GM12878 (cell line): Measurements from ENCODE around the gene PCYT1B. TPM values are rescaled to one million over a fixed set of nuclear protein-coding genes. Genes with fewer than 3 reads are reported as not detected.

Experiments
- ATAC-seq: fragments of 200-7000 bp; cut with Tn5 transposase; 3 replicates; pipeline ENCODE4 v1.9.1; 2020; ENCODE audit warnings: mild to moderate bottlenecking, moderate library complexity
- BruUV-seq: library from RNA; stranded (reverse); fragments of 400-500 nt; replicated peaks from 2 replicates; lab custom pipeline; 2021; lab: Mats Ljungman, UMichigan
- CTCF ChIA-PET: fragments of 300-600 bp; sonication (Branson Sonifier 250); formaldehyde crosslinking; extraction: SDS; loops from one replicate; lab custom pipeline; 2021; ENCODE audit warnings: inconsistent platforms; lab: Yijun Ruan, JAX
- POLR2A ChIA-PET: fragments of 350-600 bp; formaldehyde crosslinking; extraction: SDS; loops from one replicate; lab custom pipeline; 2021; ENCODE audit warnings: inconsistent platforms; lab: Charles Lee
- RAD21 ChIA-PET: fragments of 300-600 bp; sonication (Branson Sonifier 250); formaldehyde crosslinking; loops from one replicate; lab custom pipeline; 2023; ENCODE audit warnings: antibody characterized with exemption; ENCODE audit not compliant: unreplicated experiment; lab: Charles Lee
- SMC1A ChIA-PET: fragments of 300-600 bp; sonication (Branson Sonifier 250); formaldehyde crosslinking; loops from one replicate; lab custom pipeline; 2023; ENCODE audit not compliant: unreplicated experiment, uncharacterized antibody; lab: Charles Lee
- DNase-seq: peaks from one replicate; pipeline ENCODE4 v3.0.0-alpha.2; 2011; ENCODE audit warnings: low read depth, low spot score
- FAIRE-seq: peaks from 3 replicates; lab custom pipeline; 2011; peaks lifted over from hg19 to GRCh38; lab: Jason Lieb, UNC
- H2AFZ ChIP-seq: 2 replicates; pipeline ENCODE4 v1.6.0; 2011; ENCODE audit warnings: low read depth, low read length, control low read depth; ENCODE audit not compliant: control insufficient read depth
- H3K27ac ChIP-seq: 2 replicates; pipeline ENCODE4 v1.5.1; 2011; ENCODE audit warnings: control low read depth; ENCODE audit not compliant: control insufficient read depth, insufficient read depth
- H3K27me3 ChIP-seq, 2 experiments: replicated peaks in 1 of 2; 2 replicates each; pipeline versions ENCODE4 v1.6.0 to v1.6.1; 2011; ENCODE audit warnings: low read length in 1 of 2; ENCODE audit not compliant: control insufficient read depth in 2 of 2, insufficient read depth in 2 of 2
- H3K36me3 ChIP-seq, 2 experiments: 2 replicates each; pipeline ENCODE4 v1.5.1; 2011; ENCODE audit warnings: low read length in 1 of 2; ENCODE audit not compliant: control insufficient read depth in 2 of 2, insufficient read depth in 2 of 2
- H3K4me1 ChIP-seq: 2 replicates; pipeline ENCODE4 v1.6.1; 2011; ENCODE audit warnings: mild to moderate bottlenecking, low read length, moderate library complexity, mixed read lengths; ENCODE audit not compliant: control insufficient read depth, insufficient read depth
- H3K4me2 ChIP-seq: 2 replicates; pipeline ENCODE4 v1.6.0; 2011; ENCODE audit warnings: control low read depth; ENCODE audit not compliant: control insufficient read depth, insufficient read depth
- H3K4me3 ChIP-seq: fragments of 200-600 bp; sonication (generic); 2 replicates; pipeline ENCODE4 v1.5.1; 2016
- H3K79me2 ChIP-seq: 2 replicates; pipeline ENCODE4 v1.6.0; 2011; ENCODE audit warnings: low read length; ENCODE audit not compliant: control insufficient read depth, insufficient read depth
- H3K9ac ChIP-seq: 2 replicates; pipeline ENCODE4 v1.8.0; 2011; ENCODE audit warnings: low read length, control low read depth, mixed read lengths; ENCODE audit not compliant: control insufficient read depth, insufficient read depth
- H3K9me3 ChIP-seq: replicated peaks from 3 replicates; pipeline ENCODE4 v1.5.1; 2011; ENCODE audit warnings: mild to moderate bottlenecking, low read length; ENCODE audit not compliant: control insufficient read depth, insufficient read depth
- H4K20me1 ChIP-seq: 2 replicates; pipeline ENCODE4 v1.6.0; 2011; ENCODE audit not compliant: control insufficient read depth, insufficient read depth
- ATF3 ChIP-seq: IDR thresholded peaks from 2 replicates; pipeline ENCODE4 v1.6.1; 2011; ENCODE audit warnings: low read depth, mild to moderate bottlenecking, low read length, moderate library complexity, borderline replicate concordance; ENCODE audit errors: extremely low read depth
- RUNX3 ChIP-seq: IDR thresholded peaks from 2 replicates; pipeline ENCODE4 v1.6.1; 2012; ENCODE audit warnings: low read length, inconsistent platforms
- WGBS: methylation state at CpG from one replicate; pipeline ENCODE4 v1.1.6; 2016; ENCODE audit warnings: low lambda C conversion rate; ENCODE audit not compliant: insufficient replicate concordance, insufficient coverage; ENCODE audit errors: missing lambda C conversion rate; 5-methylcytosine and 5-hydroxymethylcytosine counted together
- in situ Hi-C: fragments of 300-500 bp; cut with MboI; formaldehyde crosslinking; loops from 9 replicates; pipeline ENCODE4 v1.14.3; 2018; ENCODE audit warnings: mixed read lengths
- intact Hi-C: fragments of 100-400 bp; cut with micrococcal nuclease; formaldehyde crosslinking; loops from one replicate; pipeline ENCODE4 v1.14.2; 2022; ENCODE audit not compliant: unreplicated experiment
- polyA plus RNA-seq, 11 experiments: library from polyadenylated mRNA; depleted of rRNA in 4 of 11; unstranded in 6 of 11; stranded (reverse) in 5 of 11; fragments of >200 nt; fragmentation: Nextera tagmentation in 4 of 11; fragmentation: Illumina TruSeq in 1 of 11; extraction: Ambion mirVana in 4 of 11; extraction: Trizol in 1 of 11; gene quantifications; 1 replicate in 1 of 11; 2 replicates in 10 of 11; pipeline versions ENCODE4 v1.2.1 to v1.2.3, GENCODE V29; 2011 to 2016; ENCODE audit warnings: inconsistent platforms in 2 of 11, missing spikeins in 2 of 11, low read depth in 1 of 11
- total RNA-seq, 4 experiments: library from RNA; depleted of rRNA in 3 of 4; stranded (reverse); fragments of >200 nt in 3 of 4; fragmentation: Illumina TruSeq in 1 of 4; extraction: Trizol in 1 of 4; gene quantifications; 2 replicates each; pipeline versions ENCODE4 v1.2.1 to v1.2.3, GENCODE V29; 2013 to 2021
- TF ChIP-seq, protein P1 (sequence below): IDR thresholded peaks from 2 replicates; pipeline ENCODE4 v1.6.1; 2011; ENCODE audit warnings: borderline replicate concordance, low read depth, mild to moderate bottlenecking, moderate library complexity, low read length; ENCODE audit not compliant: insufficient read depth, poor library complexity, severe bottlenecking
- TF ChIP-seq, protein P2 (sequence below): fragments of 450-650 bp; IDR thresholded peaks from 2 replicates; pipeline ENCODE4 v1.6.1; 2014; ENCODE audit warnings: mild to moderate bottlenecking

Gene PCYT1B
- total and polyA plus RNA-seq, 10 of the 15 experiments (the other 5 are each of a cell fraction or from before 2014, with no cell fraction given): 0.10 TPM; not detected in 9

- TF ChIP-seq, protein P1, sequence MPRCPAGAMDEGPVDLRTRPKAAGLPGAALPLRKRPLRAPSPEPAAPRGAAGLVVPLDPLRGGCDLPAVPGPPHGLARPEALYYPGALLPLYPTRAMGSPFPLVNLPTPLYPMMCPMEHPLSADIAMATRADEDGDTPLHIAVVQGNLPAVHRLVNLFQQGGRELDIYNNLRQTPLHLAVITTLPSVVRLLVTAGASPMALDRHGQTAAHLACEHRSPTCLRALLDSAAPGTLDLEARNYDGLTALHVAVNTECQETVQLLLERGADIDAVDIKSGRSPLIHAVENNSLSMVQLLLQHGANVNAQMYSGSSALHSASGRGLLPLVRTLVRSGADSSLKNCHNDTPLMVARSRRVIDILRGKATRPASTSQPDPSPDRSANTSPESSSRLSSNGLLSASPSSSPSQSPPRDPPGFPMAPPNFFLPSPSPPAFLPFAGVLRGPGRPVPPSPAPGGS: no peak
- TF ChIP-seq RUNX3: no peak; the same call in 1 of the 2 replicates
- peak; percentile 57; the same call in 1 of the 2 replicates for TF ChIP-seq ATF3
- TF ChIP-seq, all 136 proteins: peak for 40
Measured at GRCh38 chrX:24693453-24694202, 46.5 kb upstream of the PCYT1B start, which contains the start of gene POLA1 (continued).

- H3K27me3 ChIP-seq: no peaks in the 10 kb centered on the region
- no peak overlapping the region for H3K4me2 ChIP-seq
- no peak for FAIRE-seq
- H4K20me1 ChIP-seq: no peaks in the 10 kb centered on the region
- DNase-seq: no peak
- intact Hi-C loops: no loop called here
- ATAC-seq: no peak
- H3K27ac ChIP-seq: no peak overlapping the region
- H3K36me3 ChIP-seq: no peaks in the 10 kb centered on the region
- in situ Hi-C loops: no loop called here
- no peaks in the 10 kb centered on the region for H3K4me1 ChIP-seq
- H3K4me3 ChIP-seq: no peak overlapping the region
- TF ChIP-seq, protein P2, sequence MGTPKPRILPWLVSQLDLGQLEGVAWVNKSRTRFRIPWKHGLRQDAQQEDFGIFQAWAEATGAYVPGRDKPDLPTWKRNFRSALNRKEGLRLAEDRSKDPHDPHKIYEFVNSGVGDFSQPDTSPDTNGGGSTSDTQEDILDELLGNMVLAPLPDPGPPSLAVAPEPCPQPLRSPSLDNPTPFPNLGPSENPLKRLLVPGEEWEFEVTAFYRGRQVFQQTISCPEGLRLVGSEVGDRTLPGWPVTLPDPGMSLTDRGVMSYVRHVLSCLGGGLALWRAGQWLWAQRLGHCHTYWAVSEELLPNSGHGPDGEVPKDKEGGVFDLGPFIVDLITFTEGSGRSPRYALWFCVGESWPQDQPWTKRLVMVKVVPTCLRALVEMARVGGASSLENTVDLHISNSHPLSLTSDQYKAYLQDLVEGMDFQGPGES: no peak
- ChIA-PET SMC1A (interaction anchor here (0.7 kb wide), 1 partner anchor 63 kb away, joined by 4 read pairs; no protein-coding TSS in a partner anchor), RAD21 (no interaction called here), CTCF (interaction anchor here (1.5 kb wide), 1 partner anchor 16 kb away, joined by 3 read pairs; no protein-coding TSS in a partner anchor), POLR2A (no interaction called here)
- H2AFZ ChIP-seq: no peak overlapping the region
- WGBS: 56% methylated on average over 4 of the region's 4 CpGs
- no peaks in the 10 kb centered on the region for H3K9me3 ChIP-seq
- BruUV-seq: no TSS peak
- no peak overlapping the region for H3K9ac ChIP-seq
- H3K79me2 ChIP-seq: peaks cover 34% of the 10 kb centered on the region
Measured at GRCh38 chrX:24692305-24692704, 45.2 kb upstream of the PCYT1B start.
